ENCODE measurements around the gene L1CAM. TPM values are rescaled to one million over a fixed set of nuclear protein-coding genes. Genes with fewer than 3 reads are reported as not detected.

L1CAM gene
- total RNA-seq, 1 donor from 2014 or later, result 1.6 TPM

GRCh38 chrX:153927672-153927921 lies 41.6 kb upstream of the L1CAM start:
- H3K4me3 Mint-ChIP-seq, result peak overlapping the region; percentile 91
- H3K36me3 Mint-ChIP-seq (ENCODE audit: low read depth), result peaks cover 22% of the 10 kb centered on the region
- H3K4me1 Mint-ChIP-seq, result peaks cover 23% of the 10 kb centered on the region
- no peaks in the 10 kb centered on the region for H3K27me3 Mint-ChIP-seq
- no peak for DNase-seq
- H3K9me3 Mint-ChIP-seq, result no peaks in the 10 kb centered on the region
- intact Hi-C loops (cut with micrococcal nuclease), result loop anchor here (2.0 to 10.0 kb wide), 5 partner anchors 19 to 973 kb away; partner anchors contain the start of genes ABCD1, BCAP31, IDH3G and SSR4
- peak overlapping the region; percentile 98 for H3K27ac Mint-ChIP-seq

- peak; percentile 92 for DNase-seq
- H3K27ac Mint-ChIP-seq, result peak overlapping the region; percentile 98
- H3K4me3 Mint-ChIP-seq, result peak overlapping the region; percentile 91
- H3K36me3 Mint-ChIP-seq (ENCODE audit: low read depth), result peaks cover 20% of the 10 kb centered on the region
- peaks cover 28% of the 10 kb centered on the region for H3K4me1 Mint-ChIP-seq
- intact Hi-C loops (cut with micrococcal nuclease), result loop anchor here (2.0 to 10.0 kb wide), 5 partner anchors 20 to 972 kb away; partner anchors contain the start of genes ABCD1, BCAP31, IDH3G and SSR4
- H3K27me3 Mint-ChIP-seq, result no peaks in the 10 kb centered on the region
- H3K9me3 Mint-ChIP-seq, result no peaks in the 10 kb centered on the region
Observed at GRCh38 chrX:153926858-153927671, 41.1 kb upstream of the L1CAM start.

- Mint-ChIP-seq H3K4me3 (peak overlapping the region; percentile 91), H3K4me1 (peaks cover 30% of the 10 kb centered on the region), H3K27ac (peak overlapping the region; percentile 98), H3K36me3 (ENCODE audit: low read depth) (peaks cover 16% of the 10 kb centered on the region), H3K9me3 (no peaks in the 10 kb centered on the region), H3K27me3 (no peaks in the 10 kb centered on the region)
- DNase-seq, result no peak
- intact Hi-C loops (cut with micrococcal nuclease), result loop anchor here (2.0 to 10.0 kb wide), 5 partner anchors 20 to 972 kb away; partner anchors contain the start of genes ABCD1, BCAP31, IDH3G and SSR4
Observed at GRCh38 chrX:153926552-153926857, 40.5 kb upstream of the L1CAM start.

GRCh38 chrX:153925739-153926551 lies 40.0 kb upstream of the L1CAM start, which contains the start of gene ARHGAP4:
Gene ARHGAP4 (minus strand): TSS chrX:153926264. CDS start chrX:153926202, 62 bp downstream.
- peak within 1 kb of the TSS; percentile 97 for H3K4me3 Mint-ChIP-seq
- no peaks in the 10 kb centered on the region for H3K9me3 Mint-ChIP-seq
- peaks cover 12% of the 10 kb centered on the region for H3K36me3 Mint-ChIP-seq (ENCODE audit: low read depth)
- H3K27me3 Mint-ChIP-seq, result no peaks in the 10 kb centered on the region
- DNase-seq, result peak; percentile 85
- H3K4me1 Mint-ChIP-seq, result peaks cover 30% of the 10 kb centered on the region
- peak within 1 kb of the TSS; percentile 98 for H3K27ac Mint-ChIP-seq
- intact Hi-C loops (cut with micrococcal nuclease), result loop anchor here (2.0 to 10.0 kb wide), 5 partner anchors 21 to 971 kb away; partner anchors contain the start of genes ABCD1, BCAP31, IDH3G and SSR4

- H3K27ac Mint-ChIP-seq, result peak overlapping the region; percentile 97
- peak overlapping the region; percentile 97 for H3K4me3 Mint-ChIP-seq
- H3K9me3 Mint-ChIP-seq, result no peaks in the 10 kb centered on the region
- peaks cover 11% of the 10 kb centered on the region for H3K36me3 Mint-ChIP-seq (ENCODE audit: low read depth)
- no peak for DNase-seq
- intact Hi-C loops (cut with micrococcal nuclease), result loop anchor here (5.0 to 10.0 kb wide), 3 partner anchors 51 to 971 kb away; partner anchors contain the start of genes ABCD1 and BCAP31
- peaks cover 28% of the 10 kb centered on the region for H3K4me1 Mint-ChIP-seq
- H3K27me3 Mint-ChIP-seq, result no peaks in the 10 kb centered on the region
Observed at GRCh38 chrX:153925387-153925738, 39.4 kb upstream of the L1CAM start.

GRCh38 chrX:153924149-153924861 lies 38.3 kb upstream of the L1CAM start:
- peak overlapping the region; percentile 97 for H3K27ac Mint-ChIP-seq
- H3K27me3 Mint-ChIP-seq, result no peaks in the 10 kb centered on the region
- intact Hi-C loops (cut with micrococcal nuclease), result loop anchor here (1.0 to 10.0 kb wide), 3 partner anchors 50 to 970 kb away; partner anchors contain the start of gene PLXNB3
- peak; percentile 74 for DNase-seq
- peaks cover 18% of the 10 kb centered on the region for H3K36me3 Mint-ChIP-seq (ENCODE audit: low read depth)
- H3K9me3 Mint-ChIP-seq, result no peaks in the 10 kb centered on the region
- H3K4me3 Mint-ChIP-seq, result peak overlapping the region; percentile 97
- peaks cover 31% of the 10 kb centered on the region for H3K4me1 Mint-ChIP-seq

GRCh38 chrX:153922932-153923857 lies 37.2 kb upstream of the L1CAM start:
- intact Hi-C loops (cut with micrococcal nuclease), result loop anchor here (10.0 kb wide), 2 partner anchors 48 to 968 kb away; no protein-coding TSS in a partner anchor
- H3K4me3 Mint-ChIP-seq, result peak overlapping the region; percentile 97
- peak; percentile 60 for DNase-seq

GRCh38 chrX:153921511-153922446 lies 35.8 kb upstream of the L1CAM start:
- H3K4me1 Mint-ChIP-seq, result peaks cover 21% of the 10 kb centered on the region
- H3K27ac Mint-ChIP-seq, result peak overlapping the region; percentile 65
- intact Hi-C loops (cut with micrococcal nuclease), result loop anchor here (10.0 kb wide), 2 partner anchors 47 to 967 kb away; no protein-coding TSS in a partner anchor
- no peaks in the 10 kb centered on the region for H3K9me3 Mint-ChIP-seq
- no peaks in the 10 kb centered on the region for H3K27me3 Mint-ChIP-seq
- peak overlapping the region; percentile 97 for H3K4me3 Mint-ChIP-seq
- peaks cover 20% of the 10 kb centered on the region for H3K36me3 Mint-ChIP-seq (ENCODE audit: low read depth)
- peak; percentile 72 for DNase-seq

More at GRCh38 chrX:153922932-153923857, 37.2 kb upstream of the L1CAM start:
- H3K9me3 Mint-ChIP-seq, result no peaks in the 10 kb centered on the region
- H3K27ac Mint-ChIP-seq, result peak overlapping the region; percentile 51
- H3K36me3 Mint-ChIP-seq (ENCODE audit: low read depth), result peaks cover 14% of the 10 kb centered on the region
- H3K4me1 Mint-ChIP-seq, result peaks cover 25% of the 10 kb centered on the region
- no peaks in the 10 kb centered on the region for H3K27me3 Mint-ChIP-seq

- no peak for DNase-seq
- Mint-ChIP-seq H3K4me1 (peaks cover 23% of the 10 kb centered on the region), H3K27me3 (no peaks in the 10 kb centered on the region), H3K36me3 (ENCODE audit: low read depth) (peaks cover 25% of the 10 kb centered on the region), H3K9me3 (no peaks in the 10 kb centered on the region), H3K4me3 (no peak overlapping the region), H3K27ac (no peak overlapping the region)
- intact Hi-C loops (cut with micrococcal nuclease), result loop anchor here (10.0 kb wide), 2 partner anchors 46 to 966 kb away; no protein-coding TSS in a partner anchor
Observed at GRCh38 chrX:153921070-153921469, 35.1 kb upstream of the L1CAM start.

GRCh38 chrX:153920546-153920945 lies 34.6 kb upstream of the L1CAM start:
- peaks cover 21% of the 10 kb centered on the region for H3K4me1 Mint-ChIP-seq
- no peaks in the 10 kb centered on the region for H3K27me3 Mint-ChIP-seq
- H3K27ac Mint-ChIP-seq, result no peak overlapping the region
- no peaks in the 10 kb centered on the region for H3K9me3 Mint-ChIP-seq
- no peak for DNase-seq
- H3K36me3 Mint-ChIP-seq (ENCODE audit: low read depth), result peaks cover 28% of the 10 kb centered on the region
- no peak overlapping the region for H3K4me3 Mint-ChIP-seq
- intact Hi-C loops (cut with micrococcal nuclease), result loop anchor here (10.0 kb wide), 2 partner anchors 46 to 966 kb away; no protein-coding TSS in a partner anchor

- H3K27me3 Mint-ChIP-seq, result no peaks in the 10 kb centered on the region
- no peak overlapping the region for H3K27ac Mint-ChIP-seq
- peaks cover 19% of the 10 kb centered on the region for H3K4me1 Mint-ChIP-seq
- H3K36me3 Mint-ChIP-seq (ENCODE audit: low read depth), result peaks cover 31% of the 10 kb centered on the region
- no peaks in the 10 kb centered on the region for H3K9me3 Mint-ChIP-seq
- DNase-seq, result no peak
- H3K4me3 Mint-ChIP-seq, result no peak overlapping the region
- intact Hi-C loops (cut with micrococcal nuclease), result no loop called here
Observed at GRCh38 chrX:153919281-153919680, 33.3 kb upstream of the L1CAM start.

- Mint-ChIP-seq H3K9me3 (no peaks in the 10 kb centered on the region), H3K27me3 (no peaks in the 10 kb centered on the region), H3K4me3 (no peak overlapping the region), H3K27ac (no peak overlapping the region), H3K36me3 (ENCODE audit: low read depth) (peaks cover 31% of the 10 kb centered on the region), H3K4me1 (peaks cover 15% of the 10 kb centered on the region)
- intact Hi-C loops (cut with micrococcal nuclease), result no loop called here
- DNase-seq, result no peak
Observed at GRCh38 chrX:153917869-153918268, 31.9 kb upstream of the L1CAM start.

Data from activated CD4-positive, alpha-beta T cell treated with anti-CD3 and anti-CD28 coated beads, Interleukin-2, amount 10 ng/mL, durations not matched to agents 24 days and 14 days (primary cell).